ENCODE measurements around the gene ZNF24.

The ZNF24 gene

GRCh38 chr18:35290094-35290735 lies 54.0 kb downstream of the ZNF24 start, which contains the start of gene ZSCAN30:
ZSCAN30 (minus strand) TSS chr18:35290229; CDS start chr18:35264352, 25,877 bp downstream.
- DNase-seq = peak; percentile 86 to 92

GRCh38 chr18:35289727-35290093 lies 54.5 kb downstream of the ZNF24 start:
- DNase-seq = no peak

GRCh38 chr18:35289293-35289692 lies 54.9 kb downstream of the ZNF24 start:
- DNase-seq = peak in 1 of 2 experiments; percentile 25

- no peak for DNase-seq
These were observed 59.4 kb downstream of the ZNF24 start for GRCh38 chr18:35284841-35285240.

GRCh38 chr18:35283923-35284794 lies 60.1 kb downstream of the ZNF24 start:
- DNase-seq = no peak

GRCh38 chr18:35282353-35282752 lies 61.9 kb downstream of the ZNF24 start:
- DNase-seq = peak; percentile 73 to 90
